ENCODE results near the gene MACROH2A1.

Gene MACROH2A1

DNA sequence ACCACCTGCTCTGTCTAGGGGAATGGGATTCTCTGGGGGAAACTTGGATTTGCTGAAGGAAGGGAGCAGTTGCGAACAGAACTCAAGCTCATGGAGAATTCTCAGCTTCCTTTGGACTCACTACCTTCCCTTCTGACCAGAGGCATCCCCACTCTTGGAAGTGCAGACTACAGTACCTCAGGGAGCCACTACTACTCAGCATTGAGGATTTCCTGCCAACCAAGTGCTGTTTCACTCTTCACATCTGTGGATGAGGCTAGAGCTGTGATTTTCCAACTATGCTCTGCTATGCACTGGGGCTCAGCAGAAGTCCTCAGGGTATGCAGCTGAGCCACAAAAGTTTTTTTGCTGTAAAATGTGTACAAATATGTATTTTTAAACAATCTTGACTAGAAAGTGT, 43.9 kb downstream of the MACROH2A1 start:
- DNase-seq (ENCODE audit: low spot score), result no peak

DNA sequence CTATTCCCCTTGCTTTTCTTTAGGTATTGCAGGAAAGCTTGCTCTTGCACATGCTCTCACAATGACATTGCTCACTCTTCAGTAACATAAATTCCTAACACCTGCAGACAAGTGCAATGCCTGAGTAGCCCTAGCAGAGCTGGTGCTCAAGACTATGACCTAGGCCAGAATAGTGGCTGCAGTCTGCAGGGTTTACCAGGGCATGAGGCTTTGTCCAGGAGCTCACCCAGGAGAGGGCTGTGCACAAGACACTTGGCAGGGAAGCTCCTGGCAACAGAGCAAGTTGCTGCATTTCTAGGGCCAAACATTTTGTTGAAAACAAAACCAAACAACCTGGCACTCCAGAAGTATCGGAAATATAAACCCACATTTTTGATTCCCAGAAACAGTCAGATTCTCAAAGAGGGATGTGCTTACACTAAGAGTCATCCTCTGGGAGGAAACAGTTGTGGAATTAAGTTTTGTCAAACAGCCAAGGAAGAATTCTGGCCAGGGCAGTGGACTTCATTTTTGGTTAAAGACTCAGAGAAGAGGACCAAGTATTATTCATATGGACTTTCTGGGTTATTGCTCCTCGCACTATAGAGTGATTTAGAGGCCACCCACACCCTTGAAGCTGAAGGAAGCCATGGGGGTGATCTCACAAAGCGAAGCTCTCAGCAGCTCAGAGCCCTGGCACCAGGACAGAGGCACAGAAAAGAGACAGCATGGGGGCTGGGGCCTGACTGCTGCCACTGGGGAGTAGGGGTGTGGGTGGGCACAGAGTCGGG, 44.9 kb downstream of the MACROH2A1 start:
- DNase-seq (ENCODE audit: low spot score), result no peak

DNA sequence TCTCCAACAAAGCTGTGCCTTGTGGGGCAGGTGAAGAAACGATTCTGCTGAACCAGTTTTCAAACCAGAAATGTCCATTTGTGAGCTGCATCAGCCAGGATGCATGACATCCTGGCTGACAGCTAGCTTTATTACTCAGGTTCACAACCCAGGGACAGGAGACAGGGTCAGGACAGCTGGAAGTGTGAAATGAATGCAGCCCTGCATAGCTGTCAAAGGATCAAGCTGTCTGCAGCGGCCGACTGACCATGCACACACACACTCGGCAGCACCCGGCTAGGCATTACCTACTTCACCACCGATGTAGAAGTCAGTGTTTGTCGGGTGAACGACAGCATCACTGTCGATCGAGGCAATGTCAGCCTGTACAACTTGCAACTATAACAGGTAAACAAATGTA, 48.5 kb downstream of the MACROH2A1 start:
- no peak for DNase-seq (ENCODE audit: low spot score)

DNA sequence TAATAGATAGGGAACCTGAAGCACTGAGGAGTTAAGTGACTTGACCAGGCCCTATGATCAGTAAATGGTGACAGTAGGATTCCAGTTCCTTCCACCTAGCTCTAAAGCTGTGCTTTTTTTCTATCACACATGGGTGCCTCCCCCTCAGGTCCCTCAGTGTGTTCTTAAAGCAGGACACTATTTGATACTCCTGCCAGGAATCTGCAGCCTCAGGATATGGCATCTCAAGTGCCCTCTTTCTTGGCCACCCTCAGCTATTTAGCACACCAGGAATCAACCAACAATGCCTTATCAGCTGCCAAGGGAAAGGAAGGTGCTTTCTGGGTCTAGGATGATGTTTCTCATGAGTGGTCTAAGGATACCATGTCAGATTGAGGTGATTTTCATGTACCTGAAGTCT, 49.1 kb downstream of the MACROH2A1 start:
- no peak for DNase-seq (ENCODE audit: low spot score)

DNA sequence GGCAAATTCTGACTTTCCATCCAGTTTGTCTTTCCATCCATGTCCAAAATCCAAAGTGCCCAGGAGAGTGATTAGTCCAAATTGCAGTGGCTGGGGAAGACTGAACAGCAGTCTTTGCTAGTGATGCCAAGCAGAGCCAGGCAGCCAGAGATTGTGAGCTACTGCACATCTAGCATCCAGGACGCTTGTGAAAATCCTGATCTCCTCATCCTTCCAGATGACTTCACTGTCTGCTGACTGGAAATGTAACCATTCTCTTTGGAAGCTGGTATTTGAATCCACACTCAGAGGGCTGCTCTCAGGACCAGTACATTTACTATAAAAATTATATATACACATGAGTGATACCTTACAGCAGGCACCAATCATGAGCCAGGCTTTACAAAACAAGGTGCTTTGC, 49.6 kb downstream of the MACROH2A1 start:
- no peak for DNase-seq (ENCODE audit: low spot score)

DNA sequence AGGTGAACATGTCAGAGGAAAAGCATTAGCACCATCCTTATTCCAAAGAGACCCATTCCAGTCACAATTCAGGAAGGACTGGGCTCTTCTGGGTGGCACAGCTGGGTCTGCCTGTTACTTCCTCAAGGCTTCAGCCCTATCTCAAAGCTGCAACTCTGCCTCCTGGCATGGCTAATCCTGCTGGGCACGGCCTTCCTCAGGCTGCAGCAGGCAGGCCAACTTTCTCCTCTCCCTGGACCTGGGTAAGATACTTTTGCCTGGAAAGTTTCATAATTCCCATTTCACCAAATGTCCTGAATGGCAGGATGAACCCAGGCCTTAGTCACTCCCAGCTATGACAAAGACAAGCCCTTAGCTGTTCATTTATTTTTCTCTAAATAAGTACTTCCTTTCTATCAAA, 50.1 kb downstream of the MACROH2A1 start:
- no peak for DNase-seq (ENCODE audit: low spot score)

DNA sequence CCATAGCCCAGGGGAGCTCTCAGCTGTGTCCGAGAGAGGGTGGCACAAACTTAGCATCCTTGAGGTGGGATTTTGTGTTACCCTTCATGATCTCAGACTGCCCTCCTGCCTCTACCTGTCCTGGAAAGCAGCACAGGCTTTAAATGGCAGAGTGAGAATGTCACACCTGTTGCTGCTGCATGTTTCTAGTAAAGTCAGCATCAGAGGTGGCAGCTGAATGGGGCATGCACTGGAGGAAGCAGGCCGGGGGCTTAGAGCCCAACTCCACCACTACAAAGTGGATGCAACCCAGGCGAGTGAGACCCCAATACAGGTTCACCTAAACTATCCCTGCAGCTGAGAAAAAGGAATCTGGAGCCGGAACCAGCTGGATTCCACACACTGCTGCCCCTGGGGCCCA, 51.6 kb downstream of the MACROH2A1 start:
- no peak for DNase-seq (ENCODE audit: low spot score)

DNA sequence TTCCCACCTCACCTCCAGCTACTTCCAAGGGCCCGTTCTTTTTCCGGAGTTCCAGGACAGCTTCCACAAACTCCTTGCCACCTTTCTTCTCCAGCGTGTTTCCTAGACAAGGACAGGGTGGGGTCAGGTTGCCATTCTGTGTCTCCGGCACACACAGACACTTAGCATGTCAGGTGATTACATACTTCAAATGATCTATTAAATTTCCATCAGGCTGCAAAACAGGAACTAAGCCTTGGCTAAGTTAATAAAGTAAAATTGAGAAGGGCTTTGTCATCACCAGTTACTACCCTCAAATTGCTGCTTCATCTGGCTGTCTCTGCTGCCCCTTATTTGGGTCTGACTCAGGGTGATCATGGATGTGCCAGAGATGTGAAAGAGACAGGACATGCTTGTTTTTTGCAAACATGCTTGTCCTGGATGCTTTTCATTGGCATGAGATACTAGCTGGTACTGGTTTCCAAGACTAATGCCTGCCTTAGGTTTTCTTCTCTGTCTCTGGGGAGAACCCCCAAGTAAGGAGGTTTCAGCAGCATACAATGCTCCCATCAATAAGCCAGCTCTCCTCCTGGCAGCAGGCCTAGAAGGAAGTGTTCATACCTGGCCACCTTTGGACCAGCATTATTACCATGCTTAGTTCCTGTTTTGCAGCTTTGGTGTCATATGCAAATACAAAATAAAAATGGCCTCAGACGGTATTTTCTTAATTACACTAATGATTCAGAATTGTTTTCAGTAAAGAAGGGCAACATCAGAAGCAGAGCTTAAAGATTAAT, 52.9 kb downstream of the MACROH2A1 start:
- DNase-seq (ENCODE audit: low spot score), result no peak

DNA sequence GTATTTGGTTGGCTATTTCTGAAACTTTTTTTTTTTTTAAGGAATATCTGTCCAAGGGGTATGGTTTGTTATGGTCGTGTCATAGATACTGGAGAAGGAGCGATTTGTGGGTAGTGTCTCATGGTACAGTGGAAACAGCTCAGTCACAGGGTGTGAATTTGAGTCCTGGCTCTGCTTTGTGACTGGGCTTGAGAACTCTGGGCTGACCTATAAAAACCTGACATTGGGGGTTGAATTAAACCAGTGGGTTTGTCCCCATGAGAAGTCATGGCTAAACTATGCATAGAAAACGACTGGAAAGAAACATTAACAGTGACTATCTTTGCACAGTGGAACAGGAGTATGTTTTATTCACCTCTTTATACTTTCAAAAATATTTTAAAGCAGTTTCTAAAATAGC, 54.7 kb downstream of the MACROH2A1 start:
- no peak for DNase-seq (ENCODE audit: low spot score)

DNA sequence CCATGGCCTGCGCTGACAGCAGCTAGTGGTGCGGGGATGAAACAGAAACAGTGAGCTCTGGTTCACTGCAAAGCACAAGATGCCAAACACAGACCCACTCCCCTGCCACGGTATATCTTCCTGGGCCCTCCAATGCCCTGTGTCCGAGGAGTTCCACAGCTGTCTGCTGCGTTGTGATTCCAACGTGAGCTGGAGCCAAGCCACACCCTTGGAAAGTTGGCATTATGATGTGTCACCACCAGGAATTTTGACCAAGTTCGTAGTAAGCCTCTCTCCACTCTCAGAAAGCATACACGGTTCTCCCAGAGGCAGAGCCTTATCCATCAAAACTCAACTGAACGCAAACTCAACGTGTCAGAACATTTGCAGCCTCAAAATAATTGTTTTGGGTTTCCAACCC, 55.6 kb downstream of the MACROH2A1 start:
- DNase-seq (ENCODE audit: low spot score), result no peak

DNA sequence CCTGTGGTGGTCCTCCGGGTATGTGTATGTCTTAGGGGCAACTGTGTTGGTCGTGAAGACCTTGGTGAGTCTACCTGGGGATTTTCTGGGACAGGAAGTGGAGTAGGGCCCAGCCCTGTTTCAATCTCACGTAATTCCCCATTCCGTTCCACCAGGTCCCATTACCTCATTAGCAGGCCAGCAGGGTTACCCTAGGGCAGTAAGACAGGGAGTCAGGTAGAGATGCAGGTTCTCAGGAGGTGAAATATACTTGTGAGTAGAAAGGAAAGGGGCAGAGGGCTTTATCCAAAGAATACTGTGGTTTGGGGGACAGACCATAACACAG, 56.5 kb downstream of the MACROH2A1 start:
- DNase-seq (ENCODE audit: low spot score), result no peak

DNA sequence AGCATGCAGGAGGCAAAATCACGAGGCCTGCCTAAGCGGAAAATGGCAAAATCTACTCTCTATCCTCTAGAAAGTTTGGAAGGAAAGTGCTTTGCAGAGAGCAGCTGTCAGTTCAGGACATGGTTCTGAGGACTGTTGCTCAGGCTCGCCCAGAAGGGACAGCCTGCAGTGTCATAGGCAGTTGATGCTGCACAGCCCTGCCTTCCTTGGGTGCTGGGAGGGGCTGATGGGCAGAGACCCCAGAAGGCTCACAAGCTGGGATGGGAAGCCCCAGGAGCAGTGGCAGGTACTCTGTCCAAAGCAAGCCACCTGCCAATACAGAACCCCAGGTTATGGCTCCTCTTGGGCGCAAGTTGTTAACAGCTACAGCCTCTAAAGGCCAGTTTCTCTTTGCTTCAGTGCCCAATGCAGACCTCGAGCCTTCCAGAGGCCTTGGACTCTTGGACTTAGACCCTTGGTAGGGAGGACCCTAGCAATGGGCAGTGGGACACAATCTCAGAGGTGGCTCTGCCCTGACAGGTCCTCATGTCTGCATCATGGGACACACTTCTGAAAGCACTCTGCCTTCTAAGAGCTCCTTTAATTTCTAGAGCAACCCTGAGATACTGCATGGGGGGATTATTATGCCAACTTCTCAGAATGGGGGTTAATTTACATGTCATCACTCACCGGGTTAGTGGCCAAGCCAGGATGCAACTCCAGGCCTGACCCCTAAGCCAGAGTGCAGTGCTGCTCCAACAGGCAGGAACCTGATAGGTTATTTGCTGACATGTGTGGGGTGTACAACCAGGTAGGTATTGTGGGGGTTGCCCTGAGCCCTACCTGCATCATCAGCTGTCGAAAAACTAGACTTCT, 57.1 kb downstream of the MACROH2A1 start:
- no peak for DNase-seq (ENCODE audit: low spot score)

DNA sequence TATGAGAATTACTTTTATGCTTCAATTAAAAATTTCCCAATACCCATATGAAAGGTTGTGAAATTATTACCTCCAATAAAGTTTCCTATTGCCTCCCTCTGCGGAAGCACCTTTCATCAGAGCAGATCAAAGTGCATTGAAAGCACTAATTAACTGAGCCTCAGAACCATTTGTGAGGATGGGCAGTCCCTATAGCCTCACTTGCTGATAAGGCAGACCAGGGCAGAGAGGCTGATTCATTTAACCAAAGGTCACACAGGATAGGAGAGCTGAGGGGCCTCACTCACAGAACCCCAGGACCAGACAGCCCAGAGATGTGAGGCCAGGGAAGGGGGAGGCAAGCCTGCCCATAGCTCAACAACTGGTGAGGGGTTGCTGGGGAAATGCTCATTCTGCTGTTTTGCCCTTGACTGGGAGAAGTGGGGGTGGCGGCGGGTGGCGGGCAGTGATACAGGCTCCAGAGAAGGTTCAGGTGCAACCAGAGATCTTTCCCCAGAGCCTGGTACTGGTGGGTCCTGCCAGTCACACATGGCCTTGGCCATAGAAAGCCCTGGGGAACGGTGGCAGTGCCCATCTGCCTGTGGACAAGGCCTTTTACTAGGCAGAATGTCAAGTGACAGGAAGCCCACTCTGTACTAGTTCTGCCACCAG, 57.9 kb downstream of the MACROH2A1 start:
- DNase-seq (ENCODE audit: low spot score), result no peak

DNA sequence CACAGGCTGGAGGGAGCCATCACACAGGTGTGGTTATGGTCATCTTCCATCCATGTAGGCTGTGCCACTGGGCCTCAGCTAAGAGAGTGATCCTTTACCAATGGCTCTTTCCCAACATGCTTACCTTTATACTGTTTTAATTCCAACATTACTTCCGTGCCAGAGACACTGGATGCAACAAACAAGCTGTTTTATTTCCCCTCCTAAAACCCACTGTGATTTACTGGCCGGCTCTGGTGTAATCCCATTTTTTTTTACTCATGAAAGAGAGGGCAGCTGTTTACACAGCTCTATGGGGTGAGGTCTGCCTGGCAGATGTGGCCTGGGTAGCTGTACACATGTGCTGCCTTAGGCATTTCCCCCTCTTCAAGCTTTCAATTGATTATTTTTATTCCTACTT, 58.5 kb downstream of the MACROH2A1 start:
- DNase-seq (ENCODE audit: low spot score), result no peak

DNA sequence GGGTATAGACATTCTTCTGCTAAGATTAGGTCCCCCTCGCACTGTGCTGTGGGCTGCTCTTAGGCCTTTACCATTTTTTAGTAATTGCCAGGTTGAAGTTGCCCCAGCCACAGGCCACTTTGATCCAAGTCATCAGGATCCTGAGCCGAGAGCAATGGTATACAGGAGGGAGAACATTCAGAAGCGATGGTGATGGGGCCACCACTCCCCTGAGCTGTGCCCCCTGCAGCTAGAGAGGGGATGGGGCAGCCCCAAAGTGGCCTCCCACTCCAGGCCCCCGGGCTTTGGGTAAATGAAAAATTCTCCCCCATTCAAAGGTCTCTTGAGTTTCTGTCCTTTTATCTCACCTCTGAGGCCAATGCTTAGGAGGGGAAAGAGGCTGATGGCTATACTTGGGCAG, 59.4 kb downstream of the MACROH2A1 start:
- DNase-seq (ENCODE audit: low spot score), result no peak

DNA sequence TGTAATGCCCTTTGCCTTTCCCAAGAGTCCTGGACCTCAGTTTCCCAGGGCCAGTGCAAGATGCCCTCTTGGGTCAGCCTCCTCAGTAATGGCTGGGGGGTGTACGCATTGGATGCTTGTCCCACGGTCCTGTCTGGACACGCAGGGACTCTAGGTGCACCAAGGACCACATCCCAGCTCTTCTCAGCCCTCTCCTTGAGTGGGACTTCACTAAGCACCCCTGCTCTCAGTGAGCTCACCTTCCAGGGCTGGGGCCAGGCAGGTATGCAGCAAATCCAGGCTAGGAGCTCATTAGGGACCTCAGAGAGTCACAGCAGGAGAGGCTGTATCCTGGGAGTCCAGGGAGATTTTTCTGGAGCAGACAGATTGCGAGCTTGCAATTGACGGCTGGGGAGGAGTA, 59.8 kb downstream of the MACROH2A1 start:
- no peak for DNase-seq (ENCODE audit: low spot score)

DNA sequence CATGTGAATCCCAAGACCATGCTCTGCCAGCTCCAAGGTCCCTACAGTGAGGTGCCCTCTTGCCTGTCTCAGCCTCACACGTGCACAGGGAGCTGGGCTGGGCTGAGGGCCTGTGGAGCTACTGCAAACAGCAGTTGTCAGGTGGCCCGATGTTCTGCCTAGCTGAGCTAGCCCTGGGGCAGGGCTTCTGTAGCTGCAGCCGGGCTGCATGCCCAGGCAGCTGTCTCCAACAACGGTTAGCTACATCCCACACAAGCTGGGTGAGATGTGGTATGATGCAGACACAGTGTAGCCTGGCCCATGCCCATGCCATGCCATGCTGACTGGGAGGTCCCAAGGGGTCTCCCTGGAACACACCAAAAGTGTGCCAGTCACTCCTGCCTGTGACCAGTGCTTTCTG, 62.0 kb downstream of the MACROH2A1 start:
- DNase-seq (ENCODE audit: low spot score), result no peak

DNA sequence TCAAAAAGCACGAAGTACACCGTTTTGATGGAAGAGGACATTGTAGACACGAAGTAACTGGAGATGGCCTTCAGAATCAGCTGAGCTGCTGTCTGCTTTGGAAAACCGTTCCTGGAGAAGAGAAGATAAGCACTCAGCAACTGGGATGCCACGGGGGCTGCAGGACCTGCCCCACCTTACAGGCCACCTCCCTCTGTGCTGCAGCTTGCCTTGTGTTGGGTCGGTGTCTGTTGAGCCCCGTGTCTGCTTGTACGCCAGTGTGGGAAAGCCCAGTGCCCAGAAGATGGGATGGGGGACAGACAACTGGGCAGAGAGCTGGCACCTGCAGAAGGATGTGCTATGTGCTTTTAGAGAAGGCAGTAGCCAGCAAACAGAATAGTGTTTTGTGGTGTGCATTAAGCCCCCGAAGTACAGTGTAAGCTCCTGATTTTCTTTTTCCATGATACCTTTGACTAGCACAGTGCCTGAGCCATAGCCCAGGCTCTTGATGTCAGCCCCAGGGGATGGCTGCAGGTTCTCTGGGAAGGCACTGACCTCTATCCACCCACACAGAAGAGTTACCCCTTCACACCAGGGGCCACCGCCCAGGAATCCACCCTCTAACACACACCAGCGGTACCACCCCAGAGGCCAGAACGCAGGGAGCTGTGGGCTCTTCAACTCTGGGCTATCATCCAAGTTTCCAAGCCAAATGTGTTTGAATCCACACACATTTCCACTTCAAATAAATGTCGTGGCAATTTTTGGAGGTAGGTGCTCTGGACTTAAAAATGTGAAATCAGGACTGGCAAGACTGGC, 63.8 kb downstream of the MACROH2A1 start:
- DNase-seq (ENCODE audit: low spot score), result no peak

DNA sequence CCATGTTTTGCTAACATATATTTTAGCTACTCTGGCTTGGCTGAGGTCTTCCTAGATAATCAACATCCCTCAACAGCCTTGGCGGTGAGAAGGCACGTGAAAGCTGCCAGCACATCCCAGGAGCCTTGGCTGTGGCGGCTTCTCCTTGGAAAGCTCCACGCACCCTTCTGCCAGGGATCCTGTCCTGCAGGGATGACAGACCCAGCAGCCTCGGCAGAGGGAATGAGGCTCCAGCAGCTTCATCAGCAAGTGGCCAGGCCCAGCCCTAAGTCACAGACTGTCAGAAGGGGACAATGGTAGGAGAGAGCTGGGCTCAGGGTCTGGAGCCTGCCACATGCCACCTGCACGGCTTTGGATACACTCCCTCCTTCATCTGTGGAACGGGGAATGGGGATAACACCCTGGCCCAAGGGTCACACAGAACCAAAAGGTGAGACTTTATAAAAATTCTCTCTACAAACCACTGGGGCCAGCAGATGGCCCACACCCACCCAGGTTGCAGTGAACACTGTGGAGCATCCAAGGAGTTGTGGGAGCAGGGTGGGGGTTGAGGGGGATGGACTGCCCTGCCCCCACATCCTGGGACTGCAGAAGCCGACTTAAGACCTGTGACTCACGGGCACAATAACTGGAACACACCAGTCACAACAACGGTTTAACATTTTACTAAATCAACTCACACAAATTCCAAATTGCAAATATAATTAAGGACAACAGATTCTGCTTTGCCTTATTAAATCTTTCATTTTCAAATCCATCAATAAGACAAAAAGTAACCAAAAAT, 65.1 kb downstream of the MACROH2A1 start:
- DNase-seq (ENCODE audit: low spot score), result no peak

DNA sequence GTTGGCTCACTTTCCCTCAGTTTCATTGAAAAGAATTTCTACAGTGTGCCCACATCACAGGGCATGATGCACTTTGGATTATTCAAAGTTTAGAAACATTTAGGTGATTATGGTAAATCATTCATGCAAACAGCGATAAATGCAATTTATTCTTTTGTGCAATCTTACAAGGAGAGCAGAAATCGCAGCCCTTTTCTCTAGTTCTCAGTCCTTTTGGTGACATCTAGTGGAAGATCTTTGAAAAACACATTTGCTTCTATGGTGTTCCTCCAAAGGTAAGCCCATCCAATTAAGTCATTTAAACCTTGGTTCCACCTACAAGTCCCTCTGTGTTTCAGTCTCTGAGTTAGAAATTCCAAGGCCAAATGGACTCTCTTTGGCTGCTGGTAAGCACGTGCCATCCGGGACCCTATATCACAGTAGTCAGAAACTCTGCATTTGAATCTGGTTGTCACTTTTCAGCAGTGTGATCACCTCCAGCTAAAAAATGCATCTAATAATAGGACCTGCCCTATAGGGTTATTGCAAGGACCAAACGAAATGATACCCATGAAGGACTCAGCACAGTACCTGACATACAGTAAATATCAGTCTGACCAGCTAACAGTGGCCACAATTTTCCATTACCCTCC, 66.4 kb downstream of the MACROH2A1 start:
- peak; percentile 67 for DNase-seq (ENCODE audit: low spot score)
